GM21717 (cell line): Measurements from ENCODE around the gene L3MBTL2.
A peak's percentile ranks its signal among the peaks of the same experiment; 100 is the strongest.
"Not testable (repeated sequence)": the region's sequence is repeated elsewhere in the genome, so short reads cannot be mapped to it uniquely, and the experiment has no call there.

Source experiments
- ATAC-seq: cut with Tn5 transposase; IDR thresholded peaks from one replicate; pipeline ENCODE4 v1.9.1; 2021; ENCODE audit warnings: mild to moderate bottlenecking, moderate library complexity; ENCODE audit not compliant: unreplicated experiment

L3MBTL2 gene

GRCh38 chr22:41204992-41205900 is at the start of gene L3MBTL2:
TSS of gene L3MBTL2 (plus strand) at chr22:41205312. CDS start at chr22:41205363, 51 bp downstream.
- peak; percentile 85 for ATAC-seq

DNA sequence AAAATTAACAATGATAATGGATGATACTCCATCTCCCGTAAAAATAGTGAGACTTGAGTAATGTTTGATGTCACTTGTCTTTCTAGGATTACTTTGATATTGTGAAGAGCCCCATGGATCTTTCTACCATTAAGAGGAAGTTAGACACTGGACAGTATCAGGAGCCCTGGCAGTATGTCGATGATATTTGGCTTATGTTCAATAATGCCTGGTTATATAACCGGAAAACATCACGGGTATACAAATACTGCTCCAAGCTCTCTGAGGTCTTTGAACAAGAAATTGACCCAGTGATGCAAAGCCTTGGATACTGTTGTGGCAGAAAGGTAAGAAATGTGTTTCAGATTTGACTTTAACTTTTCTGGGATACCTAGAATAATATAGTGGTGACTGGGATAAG is 48.0 kb upstream of the L3MBTL2 start:
- no peak for ATAC-seq

- no peak for ATAC-seq
Measured at GRCh38 chr22:41169157-41169556, 36.0 kb upstream of the L3MBTL2 start.

DNA sequence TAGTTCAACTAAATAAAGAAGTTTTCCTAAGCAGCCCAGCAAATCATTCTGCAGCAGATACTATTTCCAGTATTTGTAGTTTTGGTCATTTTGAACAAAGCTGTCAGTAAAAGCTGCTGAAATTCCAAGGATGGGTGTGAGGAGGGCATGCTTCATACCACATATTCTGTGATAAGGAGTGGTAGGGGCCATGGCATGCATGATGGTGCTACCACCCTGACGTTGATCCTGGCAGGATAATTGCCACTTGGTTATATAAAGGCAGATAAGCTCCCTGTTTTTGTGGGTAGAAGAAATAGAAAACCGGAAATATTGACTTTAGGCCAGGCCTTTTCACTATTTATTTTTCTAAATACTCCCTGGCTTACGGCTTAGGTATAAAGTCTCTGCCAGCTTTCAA is 33.1 kb upstream of the L3MBTL2 start:
- ATAC-seq = no peak

- ATAC-seq = no peak
Measured at GRCh38 chr22:41175546-41175945, 29.6 kb upstream of the L3MBTL2 start.

GRCh38 chr22:41177040-41177621 is 28.0 kb upstream of the L3MBTL2 start:
- no peak for ATAC-seq

GRCh38 chr22:41177622-41178424 is 27.3 kb upstream of the L3MBTL2 start:
- no peak for ATAC-seq

- ATAC-seq = no peak
Measured at GRCh38 chr22:41178425-41178975, 26.6 kb upstream of the L3MBTL2 start.

GRCh38 chr22:41180362-41180761 is 24.8 kb upstream of the L3MBTL2 start:
- not testable (repeated sequence) for ATAC-seq

GRCh38 chr22:41180926-41181325 is 24.2 kb upstream of the L3MBTL2 start:
- ATAC-seq = no peak

DNA sequence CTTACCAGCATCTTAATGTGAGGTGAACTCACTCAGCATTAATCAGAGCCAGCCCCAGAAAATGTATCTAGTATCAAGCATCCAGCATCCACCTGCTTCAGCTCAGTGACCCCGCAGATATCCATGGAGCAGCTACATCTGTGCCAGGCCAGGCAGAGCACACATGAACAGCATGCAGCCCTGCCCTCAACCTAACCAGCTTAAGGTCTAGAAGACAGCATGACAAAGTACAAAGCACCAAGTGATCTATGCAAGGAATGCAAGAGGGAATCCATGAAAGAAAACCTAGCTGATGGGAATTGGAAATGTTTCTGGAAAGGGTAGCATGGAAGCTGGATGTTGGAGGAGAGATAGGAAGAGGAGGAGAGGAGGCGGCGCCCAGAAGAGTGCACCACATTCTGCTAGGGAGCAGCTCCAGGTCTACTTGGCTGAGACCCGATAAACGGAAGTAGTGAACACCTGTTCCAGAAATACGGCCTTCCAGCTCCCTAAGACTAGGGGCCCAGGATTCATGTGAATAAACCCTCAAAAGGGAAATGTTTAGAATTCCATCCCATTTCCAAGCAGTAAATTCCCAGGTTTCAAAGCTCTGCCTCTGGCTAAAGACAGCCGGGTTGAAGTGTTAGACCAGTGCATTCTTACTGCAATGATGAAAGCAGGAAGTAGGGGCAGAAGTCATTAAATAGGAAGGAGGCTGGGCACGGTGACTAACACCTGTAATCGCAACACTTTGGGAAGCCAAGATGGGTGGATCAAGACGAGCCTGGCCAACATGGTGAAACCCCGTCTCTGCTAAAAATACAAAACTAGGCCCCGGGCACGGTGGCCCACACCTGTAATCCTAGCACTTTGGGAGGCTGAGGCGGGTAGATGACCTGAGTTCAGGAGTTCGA is 23.5 kb upstream of the L3MBTL2 start:
- no peak for ATAC-seq

- ATAC-seq = no peak
Measured at GRCh38 chr22:41184679-41185078, 20.4 kb upstream of the L3MBTL2 start.

GRCh38 chr22:41191467-41191866 is 13.6 kb upstream of the L3MBTL2 start:
- no peak for ATAC-seq

GRCh38 chr22:41193829-41194228 is 11.3 kb upstream of the L3MBTL2 start:
- ATAC-seq = no peak

GRCh38 chr22:41197038-41197972 is 7.8 kb upstream of the L3MBTL2 start:
- peak; percentile 77 for ATAC-seq

DNA sequence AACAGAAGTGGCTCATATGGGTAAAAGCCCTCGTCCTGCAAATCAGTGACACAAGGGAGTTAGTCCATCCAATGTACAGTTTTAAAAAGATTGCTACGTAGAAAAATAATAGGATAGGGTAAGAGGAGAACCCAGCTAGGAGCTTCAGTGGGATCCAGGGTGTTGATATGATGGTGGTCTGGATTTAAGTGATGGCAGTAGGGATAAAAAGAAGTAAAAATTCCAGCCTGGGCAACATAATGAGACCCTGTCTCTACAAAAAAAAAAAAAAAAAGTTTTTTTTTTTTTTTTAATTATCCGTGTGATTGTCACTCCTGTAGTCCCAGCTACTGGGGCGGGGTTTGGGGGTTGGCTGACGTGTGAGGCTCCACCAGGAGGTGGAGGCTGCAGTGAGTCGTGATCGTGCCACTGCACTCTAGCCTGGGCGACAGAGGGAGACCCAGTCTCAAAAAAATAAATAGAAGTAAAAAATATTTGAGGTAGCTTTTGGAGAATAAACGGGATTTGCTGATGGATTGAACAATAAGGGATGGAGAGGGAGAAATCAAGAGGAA is 7.0 kb upstream of the L3MBTL2 start:
- no peak for ATAC-seq

DNA sequence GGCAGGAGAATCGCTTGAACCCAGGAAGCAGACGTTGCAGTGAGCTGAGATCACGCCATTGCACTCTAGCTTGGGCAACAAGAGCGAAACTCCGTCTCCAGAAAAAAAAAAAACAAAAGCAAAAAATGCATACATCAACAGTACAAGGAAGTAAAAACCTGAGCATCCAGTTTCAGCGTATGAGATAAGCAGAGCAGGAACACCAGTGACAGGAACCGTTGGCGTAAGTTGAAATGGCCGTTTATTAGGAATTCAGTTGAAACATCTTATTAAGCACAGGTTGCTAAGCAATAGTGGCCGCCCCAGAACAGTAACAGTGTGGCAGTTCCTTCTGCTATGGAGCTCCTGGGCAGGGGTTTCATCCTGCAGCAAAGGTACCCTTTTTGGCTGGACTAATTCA is 4.0 kb upstream of the L3MBTL2 start:
- no peak for ATAC-seq

GRCh38 chr22:41203118-41203517 is 2.0 kb upstream of the L3MBTL2 start:
- no peak for ATAC-seq

DNA sequence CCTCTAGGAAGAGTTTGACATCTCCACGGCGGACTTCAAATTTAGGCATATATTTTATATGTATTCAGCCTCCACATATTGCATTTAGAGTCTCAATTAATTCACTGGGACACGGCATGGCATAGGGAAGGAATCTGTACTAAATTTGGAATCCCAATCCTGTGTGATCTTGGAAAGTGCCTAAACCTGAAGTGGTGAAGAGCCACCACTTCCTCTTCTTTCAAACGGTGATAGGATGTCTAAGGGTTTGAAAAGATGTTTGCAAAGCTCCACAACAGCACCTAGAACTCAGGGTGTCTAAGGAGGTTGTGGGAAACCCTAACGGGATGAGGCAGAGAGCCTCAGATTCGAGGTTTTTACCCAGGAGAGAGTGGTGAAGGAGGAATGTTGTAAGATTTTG is 1.0 kb upstream of the L3MBTL2 start:
- ATAC-seq = no peak
